GM18907 (cell line): ENCODE measurements around the gene SPINT1.
"Not testable (repeated sequence)": the region's sequence is repeated elsewhere in the genome, so short reads cannot be mapped to it uniquely, and the experiment has no call there.

Experiments
- ATAC-seq: cut with Tn5 transposase; IDR thresholded peaks from one replicate; pipeline ENCODE4 v1.9.1; 2021; ENCODE audit warnings: mild to moderate bottlenecking, moderate library complexity; ENCODE audit not compliant: unreplicated experiment

The SPINT1 gene

GRCh38 chr15:40857601-40858341, 13.9 kb downstream of the SPINT1 start:
- peak; percentile 66 for ATAC-seq

- ATAC-seq: no peak
Observed at GRCh38 chr15:40858706-40859105, 14.9 kb downstream of the SPINT1 start.

- ATAC-seq: peak; percentile 57
Observed at GRCh38 chr15:40859206-40859851, 15.5 kb downstream of the SPINT1 start.

GRCh38 chr15:40861147-40861546, 17.3 kb downstream of the SPINT1 start:
- not testable (repeated sequence) for ATAC-seq

GRCh38 chr15:40863660-40864270, 19.9 kb downstream of the SPINT1 start:
- no peak for ATAC-seq

GRCh38 chr15:40867199-40867598, 23.4 kb downstream of the SPINT1 start:
- no peak for ATAC-seq

- ATAC-seq: no peak
Observed at GRCh38 chr15:40869686-40870085, 25.8 kb downstream of the SPINT1 start.

GRCh38 chr15:40870716-40871115, 26.9 kb downstream of the SPINT1 start:
- no peak for ATAC-seq

- peak; percentile 39 for ATAC-seq
Observed at GRCh38 chr15:40871749-40872617, 28.1 kb downstream of the SPINT1 start.

- no peak for ATAC-seq
Observed at GRCh38 chr15:40872791-40873693, 29.2 kb downstream of the SPINT1 start.

- ATAC-seq: peak; percentile 48
Observed at GRCh38 chr15:40873694-40874561, 30.1 kb downstream of the SPINT1 start, which contains the start of gene RHOV. RHOV (minus strand) TSS chr15:40874234; CDS start chr15:40874139, 95 bp downstream.

GRCh38 chr15:40875991-40876730, 32.3 kb downstream of the SPINT1 start:
- no peak for ATAC-seq

GRCh38 chr15:40877694-40878093, 33.8 kb downstream of the SPINT1 start:
- no peak for ATAC-seq

GRCh38 chr15:40878785-40879184, 34.9 kb downstream of the SPINT1 start:
- peak; percentile 70 for ATAC-seq

- ATAC-seq: no peak
Observed at GRCh38 chr15:40879609-40880008, 35.8 kb downstream of the SPINT1 start.

- no peak for ATAC-seq
Observed at GRCh38 chr15:40881351-40881750, 37.5 kb downstream of the SPINT1 start.

GRCh38 chr15:40886586-40886985, 42.7 kb downstream of the SPINT1 start:
- ATAC-seq: no peak

GRCh38 chr15:40889112-40889511, 45.3 kb downstream of the SPINT1 start:
- ATAC-seq: no peak
